BLaER1 treated with 17β-estradiol and CSF1 and Interleukin-3, amounts not matched to agents 10 nM and 100 nM (cell line): ENCODE measurements around the gene ZC3H10.
A peak's percentile ranks its signal among the peaks of the same experiment; 100 is the strongest.

Source experiments
- H3K27ac ChIP-seq, 11 experiments: shearing (Covaris generic); formaldehyde crosslinking; 2 replicates each; pipeline ENCODE4 v1.8.1; 2022
- H3K27me3 ChIP-seq, 11 experiments: shearing (Covaris generic); formaldehyde crosslinking; 2 replicates each; pipeline ENCODE4 v1.8.1; 2022
- H3K36me3 ChIP-seq, 11 experiments: shearing (Covaris generic); formaldehyde crosslinking; 2 replicates each; pipeline ENCODE4 v1.8.1; 2022
- H3K4me1 ChIP-seq, 10 experiments: shearing (Covaris generic); formaldehyde crosslinking; 2 replicates each; pipeline ENCODE4 v1.8.1; 2022
- H3K4me2 ChIP-seq, 11 experiments: shearing (Covaris generic); formaldehyde crosslinking; 2 replicates each; pipeline ENCODE4 v1.8.1; 2022
- H3K4me3 ChIP-seq, 10 experiments: shearing (Covaris generic); formaldehyde crosslinking; 2 replicates each; pipeline ENCODE4 v1.8.1; 2022
- H3K9ac ChIP-seq, 11 experiments: shearing (Covaris generic); formaldehyde crosslinking; 2 replicates each; pipeline ENCODE4 v1.8.1; 2022
- H3K9me3 ChIP-seq, 11 experiments: shearing (Covaris generic); formaldehyde crosslinking; replicated peaks in 1 of 11; 2 replicates each; pipeline ENCODE4 v1.8.1; 2022
- H4K20me1 ChIP-seq, 11 experiments: shearing (Covaris generic); formaldehyde crosslinking; 2 replicates each; pipeline ENCODE4 v1.8.1; 2022
- Cebpa-rat ChIP-seq, 11 experiments: shearing (Covaris generic); IDR thresholded peaks; 2 replicates each; pipeline ENCODE4 v1.8.1; 2022

Gene ZC3H10

DNA sequence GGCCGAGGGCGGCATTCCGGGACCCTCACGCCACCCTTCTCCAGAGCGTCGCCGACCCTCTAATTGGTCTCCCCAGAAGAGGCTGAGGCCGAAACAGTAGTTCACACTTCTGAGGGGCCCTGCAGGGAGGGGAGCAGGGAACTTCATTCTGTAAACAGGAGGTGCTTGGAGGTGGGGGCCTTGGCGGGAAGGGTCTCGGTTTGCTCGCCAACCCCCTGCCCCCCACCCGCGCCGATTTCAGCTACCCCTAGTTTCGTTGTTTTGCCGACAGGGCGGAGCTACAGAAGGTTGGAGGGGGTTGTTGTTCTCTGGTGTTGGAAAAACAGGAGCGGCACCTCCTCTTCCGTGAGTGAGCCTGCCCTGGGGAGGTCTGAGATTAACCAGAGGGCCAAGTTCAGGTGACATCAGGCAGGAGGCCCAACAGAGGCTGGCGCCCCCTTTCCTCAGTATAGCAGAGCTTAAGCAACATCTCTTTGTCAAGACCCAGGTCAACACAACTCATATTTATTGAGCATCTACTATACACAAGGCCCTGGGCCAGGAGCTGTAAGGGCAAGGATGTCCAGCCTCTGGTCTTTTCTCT lies 37.4 kb upstream of the ZC3H10 start:
- no peak overlapping the region for H3K27ac ChIP-seq
- H3K36me3 ChIP-seq: no peaks in the 10 kb centered on the region
- 0 out of 22 replicates have a peak overlapping the region, but pooled peaks of 2 of the 11 experiments have one; percentile 34 to 65 for H3K9ac ChIP-seq
- H3K9me3 ChIP-seq: no peaks in the 10 kb centered on the region
- H3K4me3 ChIP-seq: peak overlapping the region in 8 of 10 experiments; percentile 58 to 73 (median 64); a peak in 12 of 20 replicates
- no peaks in the 10 kb centered on the region for H4K20me1 ChIP-seq
- peak overlapping the region; percentile 82 to 98 (median 94) for H3K4me2 ChIP-seq
- no peak for TF ChIP-seq Cebpa-rat (IDR thresholded peaks at IDR 0.05)
- H3K4me1 ChIP-seq: peaks cover 0 to 32% (median 25%) of the 10 kb centered on the region in 10 experiments; a peak in 18 of 20 replicates
- peaks cover 22 to 55% (median 44%) of the 10 kb centered on the region in 11 experiments for H3K27me3 ChIP-seq

- H3K36me3 ChIP-seq: no peaks in the 10 kb centered on the region
- no peak overlapping the region for H3K9ac ChIP-seq
- peak overlapping the region in 8 of 11 experiments; percentile 28 to 98 (median 88); a peak in 13 of 22 replicates for H3K4me2 ChIP-seq
- no peak overlapping the region for H3K27ac ChIP-seq
- no peak overlapping the region for H3K4me3 ChIP-seq
- H3K9me3 ChIP-seq: no peaks in the 10 kb centered on the region
- peaks cover 0 to 32% (median 25%) of the 10 kb centered on the region in 10 experiments; a peak in 18 of 20 replicates for H3K4me1 ChIP-seq
- no peaks in the 10 kb centered on the region for H4K20me1 ChIP-seq
- peaks cover 22 to 55% (median 44%) of the 10 kb centered on the region in 11 experiments for H3K27me3 ChIP-seq
- TF ChIP-seq Cebpa-rat (IDR thresholded peaks at IDR 0.05): no peak
Observed at GRCh38 chr12:56081393-56082347, 36.4 kb upstream of the ZC3H10 start.

GRCh38 chr12:56082382-56082781 lies 35.7 kb upstream of the ZC3H10 start:
- no peak for TF ChIP-seq Cebpa-rat (IDR thresholded peaks at IDR 0.05)
- Histone ChIP-seq H3K4me3 (no peak overlapping the region), H3K4me2 (no peak overlapping the region), H3K4me1 (peaks cover 0 to 32% (median 25%) of the 10 kb centered on the region in 10 experiments; a peak in 18 of 20 replicates), H4K20me1 (no peaks in the 10 kb centered on the region), H3K36me3 (no peaks in the 10 kb centered on the region), H3K9ac (no peak overlapping the region), H3K27me3 (peaks cover 22 to 55% (median 44%) of the 10 kb centered on the region in 11 experiments), H3K27ac (no peak overlapping the region), H3K9me3 (no peaks in the 10 kb centered on the region)

DNA sequence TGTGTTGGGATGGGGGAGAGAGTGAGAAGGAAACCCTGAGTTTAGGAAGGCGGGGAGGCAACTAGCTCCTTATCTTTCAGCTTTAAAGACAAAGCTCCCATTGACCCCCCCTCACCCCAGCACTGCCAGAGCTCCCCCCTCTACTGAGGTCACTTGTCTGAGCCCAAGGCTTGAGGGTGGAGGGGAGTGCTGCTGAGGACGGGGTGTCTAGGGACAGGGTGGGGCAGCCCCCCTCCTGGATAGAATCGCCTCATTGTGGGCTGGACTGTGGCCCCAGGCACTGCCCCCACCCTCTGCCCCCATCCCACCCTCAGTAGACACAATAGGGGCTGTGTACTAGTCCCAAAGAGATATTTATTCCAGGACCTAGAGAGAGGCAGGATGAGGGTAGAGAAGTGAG lies 35.1 kb upstream of the ZC3H10 start:
- H3K4me2 ChIP-seq: 0 out of 22 replicates have a peak overlapping the region, but pooled peaks of 2 of the 11 experiments have one; percentile 12 to 16

GRCh38 chr12:56084958-56085543 lies 33.0 kb upstream of the ZC3H10 start:
- TF ChIP-seq Cebpa-rat (IDR thresholded peaks at IDR 0.05): no peak
- no peaks in the 10 kb centered on the region for H3K9me3 ChIP-seq
- no peaks in the 10 kb centered on the region for H4K20me1 ChIP-seq
- no peak overlapping the region for H3K4me2 ChIP-seq
- H3K4me3 ChIP-seq: no peak overlapping the region
- H3K4me1 ChIP-seq: peaks cover 0 to 19% (median 13%) of the 10 kb centered on the region in 10 experiments; a peak in 17 of 20 replicates
- H3K27me3 ChIP-seq: peaks cover 13 to 29% (median 20%) of the 10 kb centered on the region in 11 experiments
- no peak overlapping the region for H3K27ac ChIP-seq
- H3K36me3 ChIP-seq: no peaks in the 10 kb centered on the region
- no peak overlapping the region for H3K9ac ChIP-seq

More for the DNA sequence above, 35.1 kb upstream of the ZC3H10 start:
- no peaks in the 10 kb centered on the region for H3K36me3 ChIP-seq
- H3K9ac ChIP-seq: no peak overlapping the region
- H3K27me3 ChIP-seq: peaks cover 22 to 50% (median 41%) of the 10 kb centered on the region in 11 experiments
- no peak for TF ChIP-seq Cebpa-rat (IDR thresholded peaks at IDR 0.05)
- H3K4me3 ChIP-seq: no peak overlapping the region
- H3K9me3 ChIP-seq: no peaks in the 10 kb centered on the region
- peaks cover 0 to 32% (median 25%) of the 10 kb centered on the region in 10 experiments; a peak in 18 of 20 replicates for H3K4me1 ChIP-seq
- no peak overlapping the region for H3K27ac ChIP-seq
- no peaks in the 10 kb centered on the region for H4K20me1 ChIP-seq

GRCh38 chr12:56086096-56086495 lies 32.0 kb upstream of the ZC3H10 start:
- Histone ChIP-seq H3K4me1 (peaks cover 0 to 8% (median 6%) of the 10 kb centered on the region in 10 experiments; a peak in 12 of 20 replicates), H3K4me3 (no peak overlapping the region), H4K20me1 (no peaks in the 10 kb centered on the region), H3K27me3 (peaks cover 3 to 19% (median 10%) of the 10 kb centered on the region in 11 experiments; a peak in 19 of 22 replicates), H3K9me3 (no peaks in the 10 kb centered on the region), H3K27ac (no peak overlapping the region), H3K4me2 (no peak overlapping the region), H3K9ac (no peak overlapping the region), H3K36me3 (no peaks in the 10 kb centered on the region)
- no peak for TF ChIP-seq Cebpa-rat (IDR thresholded peaks at IDR 0.05)

- no peak overlapping the region for H3K27ac ChIP-seq
- no peaks in the 10 kb centered on the region for H3K9me3 ChIP-seq
- H3K4me1 ChIP-seq: peaks cover 0 to 6% (median under 1%) of the 10 kb centered on the region in 10 experiments; a peak in 6 of 20 replicates
- H3K27me3 ChIP-seq: peaks cover 0 to 14% (median 4%) of the 10 kb centered on the region in 11 experiments; a peak in 13 of 22 replicates
- H3K9ac ChIP-seq: no peak overlapping the region
- no peak for TF ChIP-seq Cebpa-rat (IDR thresholded peaks at IDR 0.05)
- no peak overlapping the region for H3K4me3 ChIP-seq
- H3K4me2 ChIP-seq: no peak overlapping the region
- no peaks in the 10 kb centered on the region for H4K20me1 ChIP-seq
- H3K36me3 ChIP-seq: no peaks in the 10 kb centered on the region
Observed at GRCh38 chr12:56086608-56087007, 31.5 kb upstream of the ZC3H10 start.

- no peak for TF ChIP-seq Cebpa-rat (IDR thresholded peaks at IDR 0.05)
- Histone ChIP-seq H3K4me3 (no peak overlapping the region), H3K9me3 (no peaks in the 10 kb centered on the region), H3K9ac (no peak overlapping the region), H3K27me3 (peaks cover 0 to 10% (median 0%) of the 10 kb centered on the region in 11 experiments; a peak in 3 of 22 replicates), H3K27ac (no peak overlapping the region), H4K20me1 (no peaks in the 10 kb centered on the region), H3K36me3 (no peaks in the 10 kb centered on the region), H3K4me2 (no peak overlapping the region), H3K4me1 (peaks cover 0 to 6% (median 0%) of the 10 kb centered on the region in 10 experiments; a peak in 2 of 20 replicates)
Observed at GRCh38 chr12:56087220-56087619, 30.8 kb upstream of the ZC3H10 start.
